ENCODE measurements around the gene PTPN12.
"Not testable (repeated sequence)": the region's sequence is repeated elsewhere in the genome, so short reads cannot be mapped to it uniquely, and the experiment has no call there.

PTPN12 gene

GRCh38 chr7:77652826-77653225, 115.7 kb downstream of the PTPN12 start:
- not testable (repeated sequence) for H3K4me3 ChIP-seq (ENCODE audit: low read length); DNase-seq (ENCODE audit: low read depth, low spot score)

- no peak overlapping the region for H3K4me3 ChIP-seq (ENCODE audit: low read length)
- DNase-seq (ENCODE audit: low read depth, low spot score) = no peak
These were observed 116.5 kb downstream of the PTPN12 start for GRCh38 chr7:77653572-77653971.

GRCh38 chr7:77655356-77655755, 118.3 kb downstream of the PTPN12 start:
- no peak overlapping the region for H3K4me3 ChIP-seq (ENCODE audit: low read length)
- no peak for DNase-seq (ENCODE audit: low read depth, low spot score)

GRCh38 chr7:77655836-77656455, 118.9 kb downstream of the PTPN12 start:
- DNase-seq (ENCODE audit: low read depth, low spot score) = no peak
- no peak overlapping the region for H3K4me3 ChIP-seq (ENCODE audit: low read length)

- no peak overlapping the region for H3K4me3 ChIP-seq (ENCODE audit: low read length)
- DNase-seq (ENCODE audit: low read depth, low spot score) = peak; percentile 43
These were observed 120.5 kb downstream of the PTPN12 start for GRCh38 chr7:77657427-77658224.

- DNase-seq (ENCODE audit: low read depth, low spot score) = no peak
- no peak overlapping the region for H3K4me3 ChIP-seq (ENCODE audit: low read length)
These were observed 121.8 kb downstream of the PTPN12 start for GRCh38 chr7:77658928-77659327.

GRCh38 chr7:77661816-77662215, 124.7 kb downstream of the PTPN12 start:
- DNase-seq (ENCODE audit: low read depth, low spot score) = no peak
- no peak overlapping the region for H3K4me3 ChIP-seq (ENCODE audit: low read length)

GRCh38 chr7:77662869-77663268, 125.8 kb downstream of the PTPN12 start:
- no peak overlapping the region for H3K4me3 ChIP-seq (ENCODE audit: low read length)
- no peak for DNase-seq (ENCODE audit: low read depth, low spot score)

GRCh38 chr7:77664715-77665114, 127.6 kb downstream of the PTPN12 start:
- H3K4me3 ChIP-seq (ENCODE audit: low read length) = no peak overlapping the region
- DNase-seq (ENCODE audit: low read depth, low spot score) = no peak

GRCh38 chr7:77665161-77665560, 128.1 kb downstream of the PTPN12 start:
- no peak for DNase-seq (ENCODE audit: low read depth, low spot score)
- H3K4me3 ChIP-seq (ENCODE audit: low read length) = no peak overlapping the region

- DNase-seq (ENCODE audit: low read depth, low spot score) = no peak
- H3K4me3 ChIP-seq (ENCODE audit: low read length) = no peak overlapping the region
These were observed 130.5 kb downstream of the PTPN12 start for GRCh38 chr7:77667459-77668086.

- no peak for DNase-seq (ENCODE audit: low read depth, low spot score)
These were observed 137.8 kb downstream of the PTPN12 start for GRCh38 chr7:77674878-77675277.

GRCh38 chr7:77679608-77680007, 142.5 kb downstream of the PTPN12 start:
- DNase-seq (ENCODE audit: low read depth, low spot score) = no peak

More at GRCh38 chr7:77674878-77675277, 137.8 kb downstream of the PTPN12 start:
- H3K4me3 ChIP-seq (ENCODE audit: low read length) = no peak overlapping the region

GRCh38 chr7:77680266-77680665, 143.2 kb downstream of the PTPN12 start:
- no peak overlapping the region for H3K4me3 ChIP-seq (ENCODE audit: low read length)
- DNase-seq (ENCODE audit: low read depth, low spot score) = no peak

More at GRCh38 chr7:77679608-77680007, 142.5 kb downstream of the PTPN12 start:
- no peak overlapping the region for H3K4me3 ChIP-seq (ENCODE audit: low read length)

GRCh38 chr7:77684030-77684429, 146.9 kb downstream of the PTPN12 start:
- DNase-seq (ENCODE audit: low read depth, low spot score) = no peak
- no peak overlapping the region for H3K4me3 ChIP-seq (ENCODE audit: low read length)

- no peak for DNase-seq (ENCODE audit: low read depth, low spot score)
- no peak overlapping the region for H3K4me3 ChIP-seq (ENCODE audit: low read length)
These were observed 148.1 kb downstream of the PTPN12 start for GRCh38 chr7:77685233-77685632.

- DNase-seq (ENCODE audit: low read depth, low spot score) = no peak
- H3K4me3 ChIP-seq (ENCODE audit: low read length) = no peak overlapping the region
These were observed 150.1 kb downstream of the PTPN12 start for GRCh38 chr7:77687100-77687746.

- DNase-seq (ENCODE audit: low read depth, low spot score) = peak; percentile 15
- H3K4me3 ChIP-seq (ENCODE audit: low read length) = no peak overlapping the region
These were observed 150.7 kb downstream of the PTPN12 start for GRCh38 chr7:77687747-77688144.

Measured in Jurkat, Clone E6-1 (cell line).